GM10847 (cell line): ENCODE data around the gene PLPP2.

Experiments used
- POLR2A ChIP-seq: IDR thresholded peaks from 2 replicates; pipeline ENCODE4 v1.6.1; 2011; ENCODE audit not compliant: insufficient read length; ENCODE audit errors: extremely low read depth

PLPP2 gene

GRCh38 chr19:325173-325936, 34.2 kb upstream of the PLPP2 start:
- no peak for TF ChIP-seq POLR2A

- TF ChIP-seq POLR2A = no peak
Measured at GRCh38 chr19:324716-325115, 33.5 kb upstream of the PLPP2 start.

GRCh38 chr19:322616-323015, 31.4 kb upstream of the PLPP2 start:
- TF ChIP-seq POLR2A = no peak

GRCh38 chr19:318509-318774, 27.2 kb upstream of the PLPP2 start:
- no peak for TF ChIP-seq POLR2A

- TF ChIP-seq POLR2A = no peak
Measured at GRCh38 chr19:317710-318508, 26.7 kb upstream of the PLPP2 start.

- TF ChIP-seq POLR2A = no peak
Measured at GRCh38 chr19:315811-316210, 24.6 kb upstream of the PLPP2 start.

- TF ChIP-seq POLR2A = no peak
Measured at GRCh38 chr19:313988-314815, 23.0 kb upstream of the PLPP2 start.

GRCh38 chr19:313169-313987, 22.2 kb upstream of the PLPP2 start:
- TF ChIP-seq POLR2A = no peak

- TF ChIP-seq POLR2A = no peak
Measured at GRCh38 chr19:311813-312261, 20.6 kb upstream of the PLPP2 start.

- TF ChIP-seq POLR2A = no peak
Measured at GRCh38 chr19:310781-311496, 19.7 kb upstream of the PLPP2 start.

- no peak for TF ChIP-seq POLR2A
Measured at GRCh38 chr19:310141-310651, 19.0 kb upstream of the PLPP2 start.

- TF ChIP-seq POLR2A = no peak
Measured at GRCh38 chr19:309206-309565, 18.0 kb upstream of the PLPP2 start.

GRCh38 chr19:308471-309205, 17.4 kb upstream of the PLPP2 start:
- no peak for TF ChIP-seq POLR2A
